Chondrocyte (in vitro differentiated cells): ENCODE data around the gene RPUSD3. TPM values are rescaled to one million over a fixed set of nuclear protein-coding genes. Genes with fewer than 3 reads are reported as not detected.
A peak's percentile ranks its signal among the peaks of the same experiment; 100 is the strongest.

Source experiments
- DNase-seq: peaks from one replicate; pipeline ENCODE4 v3.0.0; 2021; ENCODE audit warnings: mixed read lengths, low spot score
- H3K27ac Mint-ChIP-seq: one replicate; pipeline ENCODE4 v1.8.0; 2021; ENCODE audit warnings: mild to moderate bottlenecking, moderate library complexity, mixed read lengths; ENCODE audit not compliant: unreplicated experiment
- H3K27me3 Mint-ChIP-seq: 2 replicates; pipeline ENCODE4 v1.8.0; 2021; ENCODE audit warnings: low read depth, mixed read lengths
- H3K36me3 Mint-ChIP-seq: 2 replicates; pipeline ENCODE4 v1.8.0; 2021; ENCODE audit warnings: low read depth, mixed read lengths
- H3K4me1 Mint-ChIP-seq: 2 replicates; pipeline ENCODE4 v1.8.0; 2021; ENCODE audit warnings: low read depth, mild to moderate bottlenecking, mixed read lengths
- H3K4me3 Mint-ChIP-seq: one replicate; pipeline ENCODE4 v1.8.0; 2021; ENCODE audit warnings: mild to moderate bottlenecking, moderate library complexity, mixed read lengths; ENCODE audit not compliant: unreplicated experiment
- H3K9me3 Mint-ChIP-seq: 2 replicates; pipeline ENCODE4 v1.8.0; 2021; ENCODE audit warnings: low read depth, mixed read lengths
- CTCF ChIP-seq: fragments of 200-600 bp; sonication (generic); IDR thresholded peaks from 2 replicates; pipeline ENCODE4 v1.5.0; 2021; ENCODE audit warnings: antibody characterized with exemption, mild to moderate bottlenecking, moderate library complexity
- total RNA-seq: library from RNA; stranded (reverse); gene quantifications from 3 replicates; pipeline ENCODE4 v1.2.1, GENCODE V29; 2021

RPUSD3 gene
- total RNA-seq, 1 donor from 2014 or later = 27.7 TPM

GRCh38 chr3:9846931-9847488 is 3.2 kb upstream of the RPUSD3 start:
- Mint-ChIP-seq H3K27ac (no peak overlapping the region), H3K27me3 (no peaks in the 10 kb centered on the region), H3K4me1 (peaks cover 19% of the 10 kb centered on the region), H3K9me3 (no peaks in the 10 kb centered on the region), H3K36me3 (peaks cover 5% of the 10 kb centered on the region), H3K4me3 (no peak overlapping the region)
- TF ChIP-seq CTCF = no peak
- DNase-seq = no peak

GRCh38 chr3:9846231-9846630 is 2.4 kb upstream of the RPUSD3 start:
- H3K4me1 Mint-ChIP-seq = peaks cover 22% of the 10 kb centered on the region

GRCh38 chr3:9841015-9841414 is 2.8 kb downstream of the RPUSD3 start:
- TF ChIP-seq CTCF = no peak
- Mint-ChIP-seq H3K4me3 (no peak overlapping the region), H3K9me3 (no peaks in the 10 kb centered on the region), H3K36me3 (peaks cover 17% of the 10 kb centered on the region), H3K27ac (no peak overlapping the region), H3K4me1 (peaks cover 19% of the 10 kb centered on the region), H3K27me3 (no peaks in the 10 kb centered on the region)
- DNase-seq = no peak

More at GRCh38 chr3:9846231-9846630, 2.4 kb upstream of the RPUSD3 start:
- peaks cover 8% of the 10 kb centered on the region for H3K36me3 Mint-ChIP-seq
- DNase-seq = no peak
- H3K4me3 Mint-ChIP-seq = no peak overlapping the region
- no peaks in the 10 kb centered on the region for H3K27me3 Mint-ChIP-seq
- TF ChIP-seq CTCF = no peak
- H3K9me3 Mint-ChIP-seq = no peaks in the 10 kb centered on the region
- no peak overlapping the region for H3K27ac Mint-ChIP-seq

GRCh38 chr3:9838856-9839255 is 5.0 kb downstream of the RPUSD3 start:
- H3K9me3 Mint-ChIP-seq = no peaks in the 10 kb centered on the region
- TF ChIP-seq CTCF = no peak
- H3K27ac Mint-ChIP-seq = no peak overlapping the region
- H3K4me1 Mint-ChIP-seq = peaks cover 13% of the 10 kb centered on the region
- no peak for DNase-seq
- no peaks in the 10 kb centered on the region for H3K27me3 Mint-ChIP-seq
- H3K36me3 Mint-ChIP-seq = peaks cover 25% of the 10 kb centered on the region
- H3K4me3 Mint-ChIP-seq = no peak overlapping the region

GRCh38 chr3:9837701-9838582 is 5.9 kb downstream of the RPUSD3 start:
- Mint-ChIP-seq H3K36me3 (peaks cover 25% of the 10 kb centered on the region), H3K9me3 (no peaks in the 10 kb centered on the region), H3K27me3 (no peaks in the 10 kb centered on the region), H3K4me3 (no peak overlapping the region), H3K27ac (no peak overlapping the region), H3K4me1 (peaks cover 10% of the 10 kb centered on the region)
- DNase-seq = peak; percentile 67
- TF ChIP-seq CTCF = no peak
